B cell (primary cell): ENCODE data around the gene ZNF648. TPM values are rescaled to one million over a fixed set of nuclear protein-coding genes. Genes with fewer than 3 reads are reported as not detected.

ENCODE experiments used
- ATAC-seq: fragments of 200-7000 bp; cut with Tn5 transposase; one replicate; pipeline ENCODE4 v1.10.0; 2021; ENCODE audit warnings: low read depth, mild to moderate bottlenecking, moderate number of reproducible peaks, moderate library complexity
- CTCF ChIA-PET: fragments of 350-600 bp; sonication (Branson Sonifier 250); formaldehyde crosslinking; loops from one replicate; lab custom pipeline; 2021; ENCODE audit warnings: antibody characterized with exemption, inconsistent platforms; lab: Charles Lee
- POLR2A ChIA-PET: fragments of 350-600 bp; sonication (Branson Sonifier 250); formaldehyde crosslinking; loops from one replicate; lab custom pipeline; 2021; ENCODE audit warnings: antibody characterized with exemption; lab: Charles Lee
- DNase-seq: peaks from one replicate; pipeline ENCODE4 v3.0.0; 2013
- H2AFZ ChIP-seq: 2 replicates; pipeline ENCODE4 v1.6.1; 2012; ENCODE audit warnings: mild to moderate bottlenecking, low read depth, low read length; ENCODE audit not compliant: insufficient read depth, poor library complexity, severe bottlenecking
- H3K27ac ChIP-seq, 2 donors: 1 replicate in 1 of 2; 2 replicates in 1 of 2; pipeline ENCODE4 v1.5.1; 2012 to 2013; ENCODE audit warnings: low read length in 2 of 2, mild to moderate bottlenecking in 2 of 2, moderate library complexity in 1 of 2
- H3K27me3 ChIP-seq, 4 experiments: fragments of 200-600 bp in 1 of 4; sonication (generic) in 1 of 4; replicated peaks in 1 of 4; 1 replicate in 2 of 4; 2 replicates in 2 of 4; pipeline versions ENCODE4 v1.6.1 to v1.7.0; 2013 to 2016; ENCODE audit warnings: low read length in 3 of 4, mild to moderate bottlenecking in 2 of 4, mixed read lengths in 1 of 4, moderate library complexity in 1 of 4; ENCODE audit not compliant: insufficient read depth in 4 of 4, control insufficient read depth in 3 of 4; ENCODE audit errors: control extremely low read depth in 1 of 4
- H3K36me3 ChIP-seq, 2 experiments: replicated peaks in 1 of 2; 1 replicate in 1 of 2; 2 replicates in 1 of 2; pipeline versions ENCODE4 v1.6.1 to v1.7.1; 2013; ENCODE audit warnings: low read length in 1 of 2; ENCODE audit not compliant: insufficient read depth in 2 of 2, control insufficient read depth in 1 of 2; ENCODE audit errors: control extremely low read depth in 1 of 2, extremely low read depth in 1 of 2
- H3K4me1 ChIP-seq, 2 donors: fragments of 200-600 bp in 1 of 2; sonication (generic) in 1 of 2; 1 replicate in 1 of 2; 2 replicates in 1 of 2; pipeline versions ENCODE4 v1.5.1 to v1.6.1; 2013 to 2017; ENCODE audit warnings: low read length in 2 of 2; ENCODE audit not compliant: control insufficient read depth in 2 of 2, insufficient read depth in 2 of 2
- H3K4me2 ChIP-seq: replicated peaks from 2 replicates; pipeline ENCODE3; 2012; ENCODE audit warnings: mild to moderate bottlenecking, low read depth, low read length; ENCODE audit not compliant: poor library complexity, severe bottlenecking
- H3K4me3 ChIP-seq, 5 experiments: fragments of 200-600 bp in 1 of 5; sonication (generic) in 1 of 5; 1 replicate in 3 of 5; 2 replicates in 2 of 5; pipeline versions ENCODE4 v1.5.1 to v1.7.0; 2011 to 2016; ENCODE audit warnings: low read length in 4 of 5, mild to moderate bottlenecking in 4 of 5, low read depth in 2 of 5, control low read depth in 1 of 5, moderate library complexity in 1 of 5; ENCODE audit not compliant: insufficient read depth in 1 of 5; ENCODE audit errors: control extremely low read depth in 1 of 5, extremely low read depth in 1 of 5
- H3K79me2 ChIP-seq: fragments of 200-600 bp; sonication (generic); one replicate; pipeline ENCODE4 v1.6.0; 2016; ENCODE audit warnings: low read length; ENCODE audit not compliant: control insufficient read depth, insufficient read depth
- H3K9ac ChIP-seq: fragments of 200-600 bp; sonication (generic); 2 replicates; pipeline ENCODE4 v1.6.1; 2017; ENCODE audit warnings: mild to moderate bottlenecking, low read length, moderate library complexity
- H3K9me3 ChIP-seq, 3 donors: one replicate each; pipeline versions ENCODE4 v1.6.1 to v1.7.1; 2013; ENCODE audit warnings: low read length in 2 of 3; ENCODE audit not compliant: control insufficient read depth in 2 of 3, insufficient read depth in 1 of 3; ENCODE audit errors: control extremely low read depth in 1 of 3
- H4K20me1 ChIP-seq: 2 replicates; pipeline ENCODE4 v1.6.0; 2012; ENCODE audit warnings: mild to moderate bottlenecking, low read length; ENCODE audit not compliant: insufficient read depth, control insufficient read depth, poor library complexity, severe bottlenecking
- H3K27ac Mint-ChIP-seq: one replicate; pipeline ENCODE4 v1.8.0; 2021; ENCODE audit warnings: mixed read lengths
- H3K27me3 Mint-ChIP-seq: one replicate; pipeline ENCODE4 v1.8.0; 2021; ENCODE audit warnings: mixed read lengths
- H3K4me1 Mint-ChIP-seq: one replicate; pipeline ENCODE4 v1.8.0; 2021; ENCODE audit warnings: mixed read lengths
- H3K4me3 Mint-ChIP-seq: one replicate; pipeline ENCODE4 v1.8.0; 2021; ENCODE audit warnings: mixed read lengths
- H3K9me3 Mint-ChIP-seq: one replicate; pipeline ENCODE4 v1.8.0; 2022; ENCODE audit warnings: mixed read lengths; ENCODE audit not compliant: insufficient read depth
- EZH2 ChIP-seq: IDR thresholded peaks from 2 replicates; pipeline ENCODE4 v1.6.1; 2012; ENCODE audit warnings: borderline replicate concordance, low read depth, mild to moderate bottlenecking, moderate library complexity, low read length; ENCODE audit not compliant: insufficient read depth, poor library complexity, severe bottlenecking
- WGBS: methylation state at CpG from one replicate; pipeline ENCODE4 v1.1.5; 2013; ENCODE audit warnings: missing lambda C conversion rate; ENCODE audit not compliant: insufficient coverage; 5-methylcytosine and 5-hydroxymethylcytosine counted together
- intact Hi-C: fragments of 100-400 bp; cut with micrococcal nuclease; formaldehyde crosslinking; loops from one replicate; pipeline ENCODE4 v1.10.0; 2022
- polyA plus RNA-seq: library from polyadenylated mRNA; depleted of rRNA; stranded (reverse); fragments of >200 nt; gene quantifications from 2 replicates; pipeline ENCODE4 v1.2.3, GENCODE V29; 2012
- total RNA-seq, 2 donors: library from RNA; stranded (reverse); fragments of 120-200 nt in 1 of 2; gene quantifications; 1 replicate in 1 of 2; 2 replicates in 1 of 2; pipeline versions ENCODE4 v1.2.3 to v1.2.4, GENCODE V29; 2013 to 2022
- TF ChIP-seq, protein P1 (sequence below): fragments of 200-600 bp; IDR thresholded peaks from one replicate; pipeline ENCODE4 v1.8.0; 2022; ENCODE audit warnings: antibody characterized with exemption, mild to moderate bottlenecking

Gene ZNF648
- total and polyA plus RNA-seq, 2 donors (not counting 1 experiment from before 2014, with no cell fraction given) = not detected

DNA sequence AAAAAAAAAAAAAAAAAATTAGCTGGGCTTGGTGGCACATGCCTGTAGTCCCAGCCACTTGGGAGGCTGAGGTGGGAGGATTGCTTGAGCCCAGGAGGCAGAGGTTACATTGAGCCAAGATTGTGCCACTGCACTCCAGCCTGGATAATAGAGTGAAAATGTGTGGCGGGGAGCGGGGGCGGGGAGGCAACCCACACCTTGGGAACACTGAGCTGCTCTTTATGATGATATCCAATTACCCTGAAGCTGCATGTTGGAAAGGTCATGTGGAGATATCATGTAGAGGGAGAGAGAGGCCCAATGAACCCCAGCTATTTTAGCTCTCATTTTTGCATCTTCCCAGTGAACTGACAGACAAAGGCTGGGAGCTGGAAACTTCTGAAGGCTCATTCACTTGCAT lies 48.3 kb upstream of the ZNF648 start:
- H3K27ac Mint-ChIP-seq = no peak overlapping the region
- ATAC-seq (no peak), DNase-seq (no peak)
- Histone ChIP-seq H3K4me1 (no peaks in the 10 kb centered on the region), H3K27ac (no peak overlapping the region), H2AFZ (no peak overlapping the region), H3K9ac (no peak overlapping the region), H3K4me3 (no peak overlapping the region), H3K79me2 (no peaks in the 10 kb centered on the region), H4K20me1 (no peaks in the 10 kb centered on the region), H3K4me2 (no peak overlapping the region), H3K9me3 (peaks cover 0 to 3% (median 0%) of the 10 kb centered on the region in 3 donors), H3K27me3 (peaks cover 0 to 19% (median 4%) of the 10 kb centered on the region in 4 experiments), H3K36me3 (no peaks in the 10 kb centered on the region)
- H3K27me3 Mint-ChIP-seq = peaks cover 47% of the 10 kb centered on the region
- WGBS = no CpG with 5 or more reads among the region's 3 CpGs
- no peak for TF ChIP-seq EZH2
- intact Hi-C loops = no loop called here
- ChIA-PET CTCF (interaction anchor here (1.1 kb wide), 1 partner anchor 33 kb away, joined by 4 read pairs; no protein-coding TSS in a partner anchor), POLR2A (no interaction called here)
- no peaks in the 10 kb centered on the region for H3K4me1 Mint-ChIP-seq
- peaks cover 7% of the 10 kb centered on the region for H3K9me3 Mint-ChIP-seq
- no peak overlapping the region for H3K4me3 Mint-ChIP-seq

- CTCF ChIA-PET = interaction anchor here (1.2 kb wide), 1 partner anchor 26 kb away, joined by 3 read pairs; no protein-coding TSS in a partner anchor
- H3K4me2 ChIP-seq = no peak overlapping the region
These were observed 45.7 kb upstream of the ZNF648 start for GRCh38 chr1:182107209-182107608.

More at GRCh38 chr1:182107209-182107608, 45.7 kb upstream of the ZNF648 start:
- Histone ChIP-seq H3K27ac (no peak overlapping the region), H3K79me2 (no peaks in the 10 kb centered on the region), H3K27me3 (peaks cover 0 to 12% (median 8%) of the 10 kb centered on the region in 4 experiments), H3K4me3 (no peak overlapping the region), H3K9ac (no peak overlapping the region), H2AFZ (no peak overlapping the region), H3K4me1 (no peaks in the 10 kb centered on the region), H4K20me1 (no peaks in the 10 kb centered on the region), H3K9me3 (peaks cover 0 to 3% (median 0%) of the 10 kb centered on the region in 3 donors), H3K36me3 (no peaks in the 10 kb centered on the region)
- H3K27me3 Mint-ChIP-seq = peaks cover 44% of the 10 kb centered on the region
- TF ChIP-seq, protein P1, sequence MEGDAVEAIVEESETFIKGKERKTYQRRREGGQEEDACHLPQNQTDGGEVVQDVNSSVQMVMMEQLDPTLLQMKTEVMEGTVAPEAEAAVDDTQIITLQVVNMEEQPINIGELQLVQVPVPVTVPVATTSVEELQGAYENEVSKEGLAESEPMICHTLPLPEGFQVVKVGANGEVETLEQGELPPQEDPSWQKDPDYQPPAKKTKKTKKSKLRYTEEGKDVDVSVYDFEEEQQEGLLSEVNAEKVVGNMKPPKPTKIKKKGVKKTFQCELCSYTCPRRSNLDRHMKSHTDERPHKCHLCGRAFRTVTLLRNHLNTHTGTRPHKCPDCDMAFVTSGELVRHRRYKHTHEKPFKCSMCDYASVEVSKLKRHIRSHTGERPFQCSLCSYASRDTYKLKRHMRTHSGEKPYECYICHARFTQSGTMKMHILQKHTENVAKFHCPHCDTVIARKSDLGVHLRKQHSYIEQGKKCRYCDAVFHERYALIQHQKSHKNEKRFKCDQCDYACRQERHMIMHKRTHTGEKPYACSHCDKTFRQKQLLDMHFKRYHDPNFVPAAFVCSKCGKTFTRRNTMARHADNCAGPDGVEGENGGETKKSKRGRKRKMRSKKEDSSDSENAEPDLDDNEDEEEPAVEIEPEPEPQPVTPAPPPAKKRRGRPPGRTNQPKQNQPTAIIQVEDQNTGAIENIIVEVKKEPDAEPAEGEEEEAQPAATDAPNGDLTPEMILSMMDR = no peak
- TF ChIP-seq EZH2 = no peak
- no peak for DNase-seq
- intact Hi-C loops = no loop called here
- no peak for ATAC-seq
- POLR2A ChIA-PET = no interaction called here
- no peaks in the 10 kb centered on the region for H3K4me1 Mint-ChIP-seq
- peaks cover 7% of the 10 kb centered on the region for H3K9me3 Mint-ChIP-seq
- WGBS = 89% methylated on average over 2 of the region's 2 CpGs
- no peak overlapping the region for H3K4me3 Mint-ChIP-seq
- H3K27ac Mint-ChIP-seq = no peak overlapping the region
